ENCODE data around the gene AMBN.

DNA sequence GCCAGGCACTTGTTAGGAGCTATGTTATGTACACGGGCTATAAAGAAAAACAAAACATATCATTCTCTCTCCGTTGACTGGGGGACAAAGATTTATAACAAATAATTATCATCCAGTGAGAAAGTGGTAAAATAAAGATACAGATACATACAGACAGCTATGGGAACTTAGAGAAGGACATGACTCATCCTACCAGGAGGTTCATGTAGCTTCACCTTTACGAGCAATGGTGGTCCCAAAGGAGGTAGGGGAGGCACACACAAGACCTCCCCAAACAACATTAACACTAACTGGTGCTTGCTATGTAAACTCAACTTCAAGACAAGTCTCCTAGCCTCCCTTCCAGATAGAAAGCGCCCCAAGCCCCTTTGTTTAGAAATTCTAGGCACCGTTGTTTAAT is 8.9 kb downstream of the AMBN start:
- TF ChIP-seq, protein P1, sequence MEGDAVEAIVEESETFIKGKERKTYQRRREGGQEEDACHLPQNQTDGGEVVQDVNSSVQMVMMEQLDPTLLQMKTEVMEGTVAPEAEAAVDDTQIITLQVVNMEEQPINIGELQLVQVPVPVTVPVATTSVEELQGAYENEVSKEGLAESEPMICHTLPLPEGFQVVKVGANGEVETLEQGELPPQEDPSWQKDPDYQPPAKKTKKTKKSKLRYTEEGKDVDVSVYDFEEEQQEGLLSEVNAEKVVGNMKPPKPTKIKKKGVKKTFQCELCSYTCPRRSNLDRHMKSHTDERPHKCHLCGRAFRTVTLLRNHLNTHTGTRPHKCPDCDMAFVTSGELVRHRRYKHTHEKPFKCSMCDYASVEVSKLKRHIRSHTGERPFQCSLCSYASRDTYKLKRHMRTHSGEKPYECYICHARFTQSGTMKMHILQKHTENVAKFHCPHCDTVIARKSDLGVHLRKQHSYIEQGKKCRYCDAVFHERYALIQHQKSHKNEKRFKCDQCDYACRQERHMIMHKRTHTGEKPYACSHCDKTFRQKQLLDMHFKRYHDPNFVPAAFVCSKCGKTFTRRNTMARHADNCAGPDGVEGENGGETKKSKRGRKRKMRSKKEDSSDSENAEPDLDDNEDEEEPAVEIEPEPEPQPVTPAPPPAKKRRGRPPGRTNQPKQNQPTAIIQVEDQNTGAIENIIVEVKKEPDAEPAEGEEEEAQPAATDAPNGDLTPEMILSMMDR (IDR thresholded peaks at IDR 0.05), result no peak
- TF ChIP-seq POLR2A (IDR thresholded peaks at IDR 0.05), result no peak
